Esophagus muscularis mucosa (tissue), 4 donors: ENCODE data around the gene KITLG. TPM values are rescaled to one million over a fixed set of nuclear protein-coding genes. Genes with fewer than 3 reads are reported as not detected.
"Not testable (repeated sequence)": the region's sequence is repeated elsewhere in the genome, so short reads cannot be mapped to it uniquely, and the experiment has no call there.

Source experiments
- DNase-seq: peaks from one replicate; pipeline ENCODE4 v3.0.0-alpha.2; 2017; ENCODE audit errors: extremely low spot score
- H3K27ac ChIP-seq, 4 donors: fragments of 200-600 bp; sonication (generic); replicated peaks in 1 of 4; 1 replicate in 3 of 4; 2 replicates in 1 of 4; pipeline ENCODE4 v1.5.1; 2016 to 2019; ENCODE audit warnings: mild to moderate bottlenecking in 1 of 4
- H3K27me3 ChIP-seq, 4 donors: fragments of 200-600 bp; sonication (generic); one replicate each; pipeline versions ENCODE4 v1.5.1 to v1.6.0; 2016 to 2019
- H3K36me3 ChIP-seq, 4 donors: fragments of 200-600 bp; sonication (generic); one replicate each; pipeline ENCODE4 v1.5.1; 2016 to 2019
- H3K4me1 ChIP-seq, 4 donors: fragments of 200-600 bp; sonication (generic); one replicate each; pipeline ENCODE4 v1.5.1; 2016 to 2019
- H3K4me3 ChIP-seq, 4 donors: fragments of 200-600 bp; sonication (generic); 1 replicate in 2 of 4; 2 replicates in 2 of 4; pipeline ENCODE4 v1.5.1; 2016 to 2019; ENCODE audit warnings: mild to moderate bottlenecking in 4 of 4, moderate library complexity in 1 of 4
- H3K9me3 ChIP-seq, 4 donors: fragments of 200-600 bp; sonication (generic); 1 replicate in 3 of 4; 2 replicates in 1 of 4; pipeline ENCODE4 v1.5.1; 2016 to 2019
- CTCF ChIP-seq, 3 experiments: fragments of 200-600 bp in 2 of 3; fragments of 450-650 bp in 1 of 3; sonication (generic) in 2 of 3; IDR thresholded peaks; one replicate each; pipeline ENCODE4 v1.5.1; 2017 to 2019; ENCODE audit warnings: antibody characterized with exemption in 3 of 3, mild to moderate bottlenecking in 2 of 3, moderate library complexity in 1 of 3
- EP300 ChIP-seq: sonication (generic); formaldehyde crosslinking; IDR thresholded peaks from one replicate; pipeline ENCODE4 v1.6.1; 2017; ENCODE audit warnings: antibody characterized with exemption
- POLR2A ChIP-seq: fragments of 450-650 bp; IDR thresholded peaks from one replicate; pipeline ENCODE4 v1.6.1; 2017; ENCODE audit warnings: antibody characterized with exemption, moderate library complexity, mild to moderate bottlenecking, low read depth
- POLR2AphosphoS5 ChIP-seq, 2 donors: sonication (generic); formaldehyde crosslinking; IDR thresholded peaks; one replicate each; pipeline ENCODE4 v1.6.1; 2017; ENCODE audit warnings: antibody characterized with exemption in 2 of 2
- WGBS: methylation state at CpG from one replicate; pipeline ENCODE4 v1.1.5; 2018; 5-methylcytosine and 5-hydroxymethylcytosine counted together
- intact Hi-C: fragments of 100-400 bp; cut with DNase I; formaldehyde crosslinking; loops from one replicate; pipeline ENCODE4 v1.15.1; 2023
- total RNA-seq, 4 donors: library from RNA; depleted of rRNA; stranded (reverse); fragments of >200 nt; gene quantifications; one replicate each; pipeline versions ENCODE4 v1.1.0 to v1.2.1, GENCODE V29; 2016

KITLG gene
- total RNA-seq, 4 donors from 2014 or later: 71.7 to 147 (median 121) TPM

DNA sequence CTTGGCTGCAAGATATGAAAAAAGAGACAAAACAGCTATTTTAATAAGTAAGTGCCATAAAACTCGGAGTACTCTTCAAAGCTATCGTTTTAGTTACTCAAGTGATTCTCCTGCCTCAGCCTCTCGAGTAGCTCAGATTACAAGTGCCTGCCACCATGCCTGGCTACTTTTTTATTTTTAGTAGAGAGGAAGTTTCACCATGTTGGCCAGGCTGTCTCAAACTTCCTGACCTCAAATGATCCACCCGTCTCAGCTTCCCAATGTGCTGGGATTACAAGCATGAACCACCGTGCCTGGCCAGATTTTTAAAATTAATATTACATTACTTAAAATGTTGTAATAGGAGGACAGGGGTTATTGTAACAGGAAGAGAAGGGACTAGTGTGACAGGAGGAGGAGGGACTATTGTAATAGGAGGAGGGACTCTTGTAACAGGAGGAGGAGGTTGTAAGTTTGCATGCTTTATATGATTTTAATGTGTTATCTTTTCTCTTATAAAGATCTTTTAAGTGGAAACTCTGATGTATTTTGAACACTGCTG, 61.3 kb downstream of the KITLG start:
- Histone ChIP-seq H3K9me3 (no peaks in the 10 kb centered on the region), H3K4me1 (peaks cover 0 to 62% (median 38%) of the 10 kb centered on the region in 4 donors), H3K4me3 (no peak overlapping the region), H3K27me3 (no peaks in the 10 kb centered on the region), H3K36me3 (peaks cover 0 to 20% (median 6%) of the 10 kb centered on the region in 4 donors), H3K27ac (peak overlapping the region in 1 of 4 donors; percentile 7)
- intact Hi-C loops: no loop called here
- WGBS: 57% methylated on average over 5 of the region's 5 CpGs
- DNase-seq: no peak
- TF ChIP-seq POLR2AphosphoS5 (IDR thresholded peaks at IDR 0.05) (no peak), POLR2A (no peak), EP300 (no peak), CTCF (IDR thresholded peaks at IDR 0.05) (no peak)

GRCh38 chr12:88516811-88517210, 63.5 kb downstream of the KITLG start:
- Histone ChIP-seq H3K36me3 (peaks cover 0 to 20% (median 6%) of the 10 kb centered on the region in 4 donors), H3K9me3 (no peaks in the 10 kb centered on the region), H3K27me3 (no peaks in the 10 kb centered on the region), H3K4me1 (peaks cover 0 to 66% (median 41%) of the 10 kb centered on the region in 4 donors), H3K4me3 (no peak overlapping the region), H3K27ac (no peak overlapping the region)
- DNase-seq: no peak
- intact Hi-C loops: no loop called here
- no peak for TF ChIP-seq POLR2AphosphoS5 (IDR thresholded peaks at IDR 0.05)
- no peak for TF ChIP-seq POLR2A
- TF ChIP-seq EP300: no peak
- no peak for TF ChIP-seq CTCF (IDR thresholded peaks at IDR 0.05)

DNA sequence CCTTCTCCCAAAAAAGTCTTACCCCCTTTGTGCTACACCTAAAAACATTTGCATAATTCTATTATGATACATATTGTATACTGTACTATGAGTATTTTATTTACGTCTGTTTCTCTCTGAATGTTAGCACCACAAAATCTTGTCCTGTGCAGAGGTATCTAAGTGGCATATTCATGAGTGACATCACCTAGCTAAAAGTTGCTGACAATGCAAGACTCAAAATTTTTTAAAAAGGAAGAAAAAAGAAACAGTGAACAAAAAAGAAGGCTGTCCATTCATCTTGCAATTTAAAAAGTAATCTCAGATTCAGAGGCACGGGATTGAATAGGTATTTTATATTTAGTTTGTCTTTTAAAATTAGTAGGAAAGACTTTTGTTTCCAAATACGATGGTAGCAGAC, 69.4 kb downstream of the KITLG start:
- 97% methylated on average over 3 of the region's 3 CpGs for WGBS
- no peaks in the 10 kb centered on the region for H3K27me3 ChIP-seq
- intact Hi-C loops: no loop called here
- H3K9me3 ChIP-seq: no peaks in the 10 kb centered on the region
- no peak for DNase-seq
- H3K36me3 ChIP-seq: peaks cover 4 to 34% (median 7%) of the 10 kb centered on the region in 4 donors
- H3K4me1 ChIP-seq: peaks cover 0 to 27% (median 12%) of the 10 kb centered on the region in 4 donors
- TF ChIP-seq EP300: no peak
- no peak for TF ChIP-seq POLR2AphosphoS5 (IDR thresholded peaks at IDR 0.05)
- TF ChIP-seq CTCF (IDR thresholded peaks at IDR 0.05): no peak
- TF ChIP-seq POLR2A: no peak
- H3K27ac ChIP-seq: no peak overlapping the region
- H3K4me3 ChIP-seq: no peak overlapping the region

- H3K27ac ChIP-seq: no peak overlapping the region
- H3K36me3 ChIP-seq: peaks cover 14 to 38% (median 17%) of the 10 kb centered on the region in 4 donors
- peaks cover 0 to 27% (median 12%) of the 10 kb centered on the region in 4 donors for H3K4me1 ChIP-seq
- DNase-seq: no peak
- intact Hi-C loops: no loop called here
- WGBS: 87% methylated on average over 2 of the region's 2 CpGs
- TF ChIP-seq CTCF (IDR thresholded peaks at IDR 0.05) (no peak), POLR2A (no peak), EP300 (no peak), POLR2AphosphoS5 (IDR thresholded peaks at IDR 0.05) (no peak)
- H3K4me3 ChIP-seq: no peak overlapping the region
- H3K27me3 ChIP-seq: no peaks in the 10 kb centered on the region
- H3K9me3 ChIP-seq: no peaks in the 10 kb centered on the region
These were observed 70.4 kb downstream of the KITLG start for GRCh38 chr12:88509851-88510250.

GRCh38 chr12:88509347-88509746, 70.9 kb downstream of the KITLG start:
- 95% methylated on average over 5 of the region's 5 CpGs for WGBS
- H3K27ac ChIP-seq: no peak overlapping the region
- peaks cover 0 to 27% (median 12%) of the 10 kb centered on the region in 4 donors for H3K4me1 ChIP-seq
- H3K27me3 ChIP-seq: no peaks in the 10 kb centered on the region
- peaks cover 15 to 43% (median 20%) of the 10 kb centered on the region in 4 donors for H3K36me3 ChIP-seq
- no peaks in the 10 kb centered on the region for H3K9me3 ChIP-seq
- no peak overlapping the region for H3K4me3 ChIP-seq
- TF ChIP-seq POLR2AphosphoS5 (IDR thresholded peaks at IDR 0.05) (peak in 1 of 2 donors; percentile 16), CTCF (IDR thresholded peaks at IDR 0.05) (no peak)
- DNase-seq: no peak
- intact Hi-C loops: no loop called here

- H3K27me3 ChIP-seq, intact Hi-C loops, H3K9me3 ChIP-seq, DNase-seq, H3K27ac ChIP-seq, H3K4me3 ChIP-seq: not testable (repeated sequence)
- WGBS: 96% methylated on average over 12 of the region's 12 CpGs
- Histone ChIP-seq H3K36me3 (peaks cover 15 to 58% (median 27%) of the 10 kb centered on the region in 4 donors), H3K4me1 (peaks cover 0 to 34% (median 18%) of the 10 kb centered on the region in 4 donors)
These were observed 72.4 kb downstream of the KITLG start for GRCh38 chr12:88507851-88508250.
